GM12874 (cell line): ENCODE results near the gene FSIP1.

Source experiments
- TF ChIP-seq, protein P1 (sequence below): IDR thresholded peaks from 2 replicates; pipeline ENCODE4 v1.5.1; 2011; ENCODE audit warnings: low read depth, mild to moderate bottlenecking, control low read depth, low read length, moderate library complexity; ENCODE audit not compliant: insufficient read depth

Gene FSIP1

DNA sequence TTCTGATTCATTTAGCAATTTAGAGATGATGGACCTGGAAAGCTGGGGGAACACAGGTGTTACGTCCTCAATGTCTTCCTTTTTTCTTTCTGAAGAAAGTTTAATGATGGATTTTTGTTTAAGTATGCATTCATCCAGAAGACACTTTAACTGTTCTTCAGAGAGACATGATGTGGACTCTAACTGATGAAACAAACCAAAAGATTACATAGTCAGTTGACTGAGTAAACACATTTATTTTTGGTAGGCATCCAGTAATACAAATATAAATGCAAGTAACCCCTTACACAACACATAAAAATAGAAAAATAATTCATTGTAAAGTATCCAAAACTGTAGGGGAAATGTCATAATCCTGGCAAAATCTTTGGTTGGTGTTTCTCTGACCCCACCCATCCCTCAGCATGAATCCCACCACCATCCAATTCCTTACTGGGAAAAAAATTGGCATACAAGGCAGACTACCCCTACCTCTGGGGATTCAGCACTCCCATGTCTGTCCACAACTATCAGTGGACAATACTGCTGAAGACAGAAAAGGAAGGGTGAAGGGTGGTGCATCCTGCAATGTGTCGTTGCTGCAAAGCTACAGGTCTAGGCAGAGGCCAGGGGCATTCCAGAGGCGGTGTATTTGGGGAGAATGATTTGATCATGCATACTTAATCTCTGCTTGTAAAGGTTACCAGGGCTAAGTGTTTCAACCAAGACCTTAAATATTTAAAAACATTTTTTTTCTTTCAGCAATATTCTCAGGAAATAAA lies 164.4 kb downstream of the FSIP1 start:
- TF ChIP-seq, protein P1, sequence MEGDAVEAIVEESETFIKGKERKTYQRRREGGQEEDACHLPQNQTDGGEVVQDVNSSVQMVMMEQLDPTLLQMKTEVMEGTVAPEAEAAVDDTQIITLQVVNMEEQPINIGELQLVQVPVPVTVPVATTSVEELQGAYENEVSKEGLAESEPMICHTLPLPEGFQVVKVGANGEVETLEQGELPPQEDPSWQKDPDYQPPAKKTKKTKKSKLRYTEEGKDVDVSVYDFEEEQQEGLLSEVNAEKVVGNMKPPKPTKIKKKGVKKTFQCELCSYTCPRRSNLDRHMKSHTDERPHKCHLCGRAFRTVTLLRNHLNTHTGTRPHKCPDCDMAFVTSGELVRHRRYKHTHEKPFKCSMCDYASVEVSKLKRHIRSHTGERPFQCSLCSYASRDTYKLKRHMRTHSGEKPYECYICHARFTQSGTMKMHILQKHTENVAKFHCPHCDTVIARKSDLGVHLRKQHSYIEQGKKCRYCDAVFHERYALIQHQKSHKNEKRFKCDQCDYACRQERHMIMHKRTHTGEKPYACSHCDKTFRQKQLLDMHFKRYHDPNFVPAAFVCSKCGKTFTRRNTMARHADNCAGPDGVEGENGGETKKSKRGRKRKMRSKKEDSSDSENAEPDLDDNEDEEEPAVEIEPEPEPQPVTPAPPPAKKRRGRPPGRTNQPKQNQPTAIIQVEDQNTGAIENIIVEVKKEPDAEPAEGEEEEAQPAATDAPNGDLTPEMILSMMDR, result no peak

DNA sequence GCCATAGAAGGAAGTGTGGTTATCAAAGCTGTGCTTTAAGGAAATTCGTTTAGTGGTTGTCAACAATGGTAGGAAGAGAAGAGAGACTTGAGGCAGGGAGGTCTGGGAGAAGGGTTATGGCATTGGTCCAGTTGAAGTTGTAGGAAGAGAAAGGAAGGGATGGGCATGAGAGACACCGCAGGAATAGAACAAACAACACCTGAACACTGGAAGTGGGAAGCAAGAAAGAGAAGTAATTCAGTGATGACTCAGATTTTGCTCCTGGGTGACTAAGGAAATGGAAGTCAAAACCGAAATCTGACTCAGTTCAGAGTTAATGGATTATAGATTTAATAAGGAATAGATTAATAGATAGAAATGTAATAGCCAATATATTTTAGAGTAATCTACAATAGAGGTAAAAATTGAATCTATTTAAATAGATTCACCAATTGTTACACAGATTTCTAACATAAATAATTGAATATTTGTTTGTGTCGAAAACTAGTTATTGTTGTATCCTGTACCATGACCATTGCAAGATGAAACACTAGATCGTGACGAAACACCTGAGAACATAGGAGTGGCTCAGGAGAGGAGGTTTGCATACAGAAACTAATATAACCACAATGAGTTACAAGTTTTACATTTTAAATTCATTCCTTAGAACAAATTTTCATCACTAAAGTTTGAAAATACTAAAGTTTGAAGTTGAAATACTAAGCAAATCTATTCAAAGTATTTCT lies 165.7 kb downstream of the FSIP1 start:
- TF ChIP-seq, protein P1, result no peak

DNA sequence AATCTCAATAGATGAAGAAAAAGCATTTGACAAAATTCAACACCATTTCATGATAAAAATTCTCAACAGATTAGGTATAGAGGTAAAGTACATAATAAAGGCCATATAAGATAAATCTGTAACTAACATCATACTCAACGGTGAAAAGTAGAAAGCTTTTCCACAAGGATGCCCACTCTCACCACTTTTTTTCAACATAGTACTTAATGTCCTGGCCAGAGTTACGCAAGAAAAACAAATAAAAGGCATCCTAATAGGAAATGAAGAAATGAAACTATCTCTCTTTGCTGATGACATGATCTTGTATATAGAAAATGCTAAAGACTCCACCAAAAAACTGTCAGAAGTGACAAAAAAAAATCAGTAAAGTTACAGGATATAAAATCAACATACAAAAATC lies 168.8 kb downstream of the FSIP1 start:
- TF ChIP-seq, protein P1, result no peak

DNA sequence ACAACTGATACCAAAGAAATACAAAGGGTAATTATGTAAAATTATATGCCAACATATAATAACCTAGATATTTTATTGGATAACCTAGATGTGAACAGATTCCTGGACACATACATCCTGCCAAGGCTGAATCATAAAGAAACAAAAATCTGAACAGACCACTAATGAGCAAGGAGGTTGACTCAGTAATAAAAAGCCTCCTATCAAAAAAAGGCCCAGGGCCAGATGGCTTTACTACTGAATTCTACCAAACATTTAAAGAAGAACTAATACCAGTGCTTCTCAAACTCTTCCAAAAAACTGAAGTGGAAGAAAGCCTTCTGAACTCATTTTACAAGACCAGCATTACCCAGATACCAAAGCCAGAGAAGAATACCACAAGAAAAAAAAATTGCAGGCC lies 169.4 kb downstream of the FSIP1 start:
- TF ChIP-seq, protein P1, result no peak

DNA sequence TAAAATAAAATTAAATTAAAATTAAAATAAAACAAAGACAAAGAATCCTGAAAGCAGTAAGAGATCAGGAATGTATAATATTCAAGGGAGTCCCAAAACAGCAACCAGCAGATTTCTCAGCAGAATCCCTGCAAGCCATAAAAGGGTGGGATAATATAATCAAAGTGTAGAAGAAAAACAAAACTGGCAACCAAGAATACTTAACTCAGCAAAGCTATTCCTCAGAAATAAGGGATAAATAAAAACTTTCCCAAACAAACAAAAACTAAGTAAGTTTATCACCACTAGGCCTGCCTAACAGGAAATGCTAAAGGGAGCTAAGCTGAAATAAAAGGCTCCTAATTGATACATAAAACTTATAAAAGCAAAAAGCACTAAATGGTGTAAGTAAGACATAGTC lies 172.0 kb downstream of the FSIP1 start:
- TF ChIP-seq, protein P1, result no peak

DNA sequence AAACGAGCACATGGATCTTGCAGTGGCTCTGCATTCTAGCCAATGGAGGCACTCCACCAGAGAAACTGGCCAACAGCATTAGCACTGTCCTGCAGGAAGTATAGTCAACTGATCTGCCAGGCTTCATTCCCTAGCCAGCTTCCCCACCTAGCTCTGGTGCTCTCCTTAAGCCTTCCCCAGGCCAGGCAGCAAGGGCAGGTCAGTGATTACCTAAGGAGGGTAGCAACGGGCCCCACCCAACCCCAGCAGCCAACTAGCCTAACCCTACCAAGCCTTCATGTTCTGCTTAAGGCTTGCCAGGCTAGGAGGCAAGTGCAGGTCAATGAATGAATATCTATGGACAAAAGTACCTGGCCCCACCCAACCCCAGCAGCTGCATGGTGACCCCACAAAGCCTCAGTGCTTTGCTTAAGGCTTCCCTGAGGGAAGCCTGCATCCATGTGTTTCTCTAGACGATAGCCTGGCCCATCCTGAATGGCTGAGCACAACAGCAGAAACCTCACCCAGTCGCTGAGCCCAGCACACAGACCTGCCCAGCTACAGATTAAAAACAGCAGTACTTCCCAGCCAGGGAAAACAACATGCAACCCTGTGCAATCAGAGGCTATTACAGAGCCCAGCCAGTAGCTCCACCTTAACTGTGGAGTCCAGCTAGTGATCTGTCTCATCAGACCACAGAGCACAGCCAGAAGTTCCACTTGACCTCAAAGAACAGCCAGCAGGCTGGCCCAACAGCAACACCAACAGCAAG lies 173.3 kb downstream of the FSIP1 start:
- TF ChIP-seq, protein P1, result no peak
